ENCODE data around the gene PLPP4. TPM values are rescaled to one million over a fixed set of nuclear protein-coding genes. Genes with fewer than 3 reads are reported as not detected.

Gene PLPP4
- total RNA-seq, 1 donor from 2014 or later, result not detected

GRCh38 chr10:120572307-120572706 is 115.3 kb downstream of the PLPP4 start:
- intact Hi-C loops (cut with micrococcal nuclease), result no loop called here
- ChIA-PET CTCF (no interaction called here), POLR2A (no interaction called here)
- Mint-ChIP-seq H3K9me3 (no peaks in the 10 kb centered on the region), H3K4me3 (no peak overlapping the region), H3K27ac (no peak overlapping the region), H3K4me1 (no peaks in the 10 kb centered on the region), H3K36me3 (ENCODE audit: low read depth) (no peaks in the 10 kb centered on the region), H3K27me3 (no peaks in the 10 kb centered on the region)
- ATAC-seq (ENCODE audit: low read depth) (no peak), DNase-seq (no peak)
- TF ChIP-seq CTCF (IDR thresholded peaks at IDR 0.05), result no peak

- Mint-ChIP-seq H3K36me3 (ENCODE audit: low read depth) (no peaks in the 10 kb centered on the region), H3K27me3 (no peaks in the 10 kb centered on the region), H3K9me3 (no peaks in the 10 kb centered on the region), H3K4me1 (no peaks in the 10 kb centered on the region), H3K4me3 (no peak overlapping the region), H3K27ac (no peak overlapping the region)
- POLR2A ChIA-PET, result no interaction called here
- CTCF ChIA-PET, result no interaction called here
- DNase-seq (no peak), ATAC-seq (ENCODE audit: low read depth) (no peak)
- intact Hi-C loops (cut with micrococcal nuclease), result no loop called here
- no peak for TF ChIP-seq CTCF (IDR thresholded peaks at IDR 0.05)
Measured at GRCh38 chr10:120573355-120573754, 116.3 kb downstream of the PLPP4 start.

- intact Hi-C loops (cut with micrococcal nuclease), result no loop called here
- H3K4me3 Mint-ChIP-seq, result no peak overlapping the region
- CTCF ChIA-PET, result no interaction called here
- POLR2A ChIA-PET, result no interaction called here
- ATAC-seq (ENCODE audit: low read depth), result no peak
- H3K9me3 Mint-ChIP-seq, result no peaks in the 10 kb centered on the region
- no peak for TF ChIP-seq CTCF (IDR thresholded peaks at IDR 0.05)
- H3K36me3 Mint-ChIP-seq (ENCODE audit: low read depth), result no peaks in the 10 kb centered on the region
- H3K27ac Mint-ChIP-seq, result no peak overlapping the region
- no peak for DNase-seq
- H3K27me3 Mint-ChIP-seq, result no peaks in the 10 kb centered on the region
- no peaks in the 10 kb centered on the region for H3K4me1 Mint-ChIP-seq
Measured at GRCh38 chr10:120574981-120575380, 118.0 kb downstream of the PLPP4 start.

GRCh38 chr10:120575411-120575810 is 118.4 kb downstream of the PLPP4 start:
- Mint-ChIP-seq H3K27ac (no peak overlapping the region), H3K4me3 (no peak overlapping the region), H3K27me3 (no peaks in the 10 kb centered on the region), H3K4me1 (no peaks in the 10 kb centered on the region), H3K36me3 (ENCODE audit: low read depth) (no peaks in the 10 kb centered on the region), H3K9me3 (no peaks in the 10 kb centered on the region)
- ATAC-seq (ENCODE audit: low read depth), result no peak
- intact Hi-C loops (cut with micrococcal nuclease), result no loop called here
- DNase-seq, result no peak
- ChIA-PET CTCF (no interaction called here), POLR2A (no interaction called here)
- no peak for TF ChIP-seq CTCF (IDR thresholded peaks at IDR 0.05)

- Mint-ChIP-seq H3K4me3 (no peak overlapping the region), H3K4me1 (no peaks in the 10 kb centered on the region), H3K27me3 (no peaks in the 10 kb centered on the region)
Measured at GRCh38 chr10:120578134-120578533, 121.1 kb downstream of the PLPP4 start.

More at GRCh38 chr10:120578134-120578533, 121.1 kb downstream of the PLPP4 start:
- no peak for DNase-seq
- Mint-ChIP-seq H3K9me3 (no peaks in the 10 kb centered on the region), H3K36me3 (ENCODE audit: low read depth) (no peaks in the 10 kb centered on the region), H3K27ac (no peak overlapping the region)
- intact Hi-C loops (cut with micrococcal nuclease), result no loop called here
- ChIA-PET CTCF (no interaction called here), POLR2A (no interaction called here)
- no peak for ATAC-seq (ENCODE audit: low read depth)
- TF ChIP-seq CTCF (IDR thresholded peaks at IDR 0.05), result no peak
